Breast epithelium (tissue), 4 donors: ENCODE measurements around the gene KCNK10. TPM values are rescaled to one million over a fixed set of nuclear protein-coding genes. Genes with fewer than 3 reads are reported as not detected.

Experiments used
- DNase-seq, 2 donors: peaks; one replicate each; pipeline ENCODE4 v3.0.0-alpha.2; 2019; ENCODE audit warnings: low spot score in 2 of 2
- H3K27ac ChIP-seq, 2 donors: fragments of 200-600 bp; sonication (generic) in 1 of 2; one replicate each; pipeline ENCODE4 v1.5.1; 2016 to 2019; ENCODE audit warnings: mild to moderate bottlenecking in 1 of 2
- H3K27me3 ChIP-seq, 2 donors: fragments of 200-600 bp; sonication (generic) in 1 of 2; one replicate each; pipeline versions ENCODE4 v1.5.1 to v1.6.0; 2017 to 2019; ENCODE audit warnings: control low read depth in 1 of 2, mild to moderate bottlenecking in 1 of 2
- H3K36me3 ChIP-seq: fragments of 200-600 bp; one replicate; pipeline ENCODE4 v1.5.1; 2019
- H3K4me1 ChIP-seq, 2 donors: fragments of 200-600 bp; sonication (generic); one replicate each; pipeline ENCODE4 v1.5.1; 2016 to 2019; ENCODE audit warnings: control low read depth in 1 of 2
- H3K4me3 ChIP-seq, 3 donors: fragments of 200-600 bp; sonication (generic); 1 replicate in 2 of 3; 2 replicates in 1 of 3; pipeline ENCODE4 v1.5.1; 2016 to 2019; ENCODE audit warnings: mild to moderate bottlenecking in 3 of 3, moderate library complexity in 2 of 3
- H3K9me3 ChIP-seq, 2 donors: fragments of 200-600 bp; sonication (generic) in 1 of 2; one replicate each; pipeline ENCODE4 v1.5.1; 2016 to 2019; ENCODE audit warnings: control low read depth in 1 of 2
- POLR2A ChIP-seq: fragments of 450-650 bp; IDR thresholded peaks from one replicate; pipeline ENCODE4 v1.6.1; 2016; ENCODE audit warnings: antibody characterized with exemption, mild to moderate bottlenecking, moderate library complexity
- POLR2AphosphoS5 ChIP-seq, 3 donors: sonication (generic); formaldehyde crosslinking; IDR thresholded peaks; one replicate each; pipeline ENCODE4 v1.6.1; 2017; ENCODE audit warnings: antibody characterized with exemption in 3 of 3
- intact Hi-C: fragments of 100-400 bp; cut with DNase I; formaldehyde crosslinking; loops from one replicate; pipeline ENCODE4 v1.15.1; 2023; ENCODE audit warnings: low total_unique reads
- total RNA-seq, 3 donors: library from RNA; depleted of rRNA; stranded (reverse); fragments of >200 nt; gene quantifications; one replicate each; pipeline ENCODE4 v1.1.0, GENCODE V29; 2016
- TF ChIP-seq, protein P1 (sequence below), 3 donors: fragments of 450-650 bp; IDR thresholded peaks; one replicate each; pipeline ENCODE4 v1.5.1; 2016 to 2017; ENCODE audit warnings: antibody characterized with exemption in 3 of 3, mild to moderate bottlenecking in 3 of 3, moderate library complexity in 3 of 3

Gene KCNK10
- total RNA-seq, 3 donors from 2014 or later = 0.33 TPM; not detected in 2

- H3K27me3 ChIP-seq = no peaks in the 10 kb centered on the region
- DNase-seq = no peak
- intact Hi-C loops = no loop called here
- H3K36me3 ChIP-seq = no peaks in the 10 kb centered on the region
- peaks cover 0 to 4% of the 10 kb centered on the region in 2 donors for H3K9me3 ChIP-seq
- TF ChIP-seq POLR2AphosphoS5 (IDR thresholded peaks at IDR 0.05) (no peak), POLR2A (no peak)
- TF ChIP-seq, protein P1, sequence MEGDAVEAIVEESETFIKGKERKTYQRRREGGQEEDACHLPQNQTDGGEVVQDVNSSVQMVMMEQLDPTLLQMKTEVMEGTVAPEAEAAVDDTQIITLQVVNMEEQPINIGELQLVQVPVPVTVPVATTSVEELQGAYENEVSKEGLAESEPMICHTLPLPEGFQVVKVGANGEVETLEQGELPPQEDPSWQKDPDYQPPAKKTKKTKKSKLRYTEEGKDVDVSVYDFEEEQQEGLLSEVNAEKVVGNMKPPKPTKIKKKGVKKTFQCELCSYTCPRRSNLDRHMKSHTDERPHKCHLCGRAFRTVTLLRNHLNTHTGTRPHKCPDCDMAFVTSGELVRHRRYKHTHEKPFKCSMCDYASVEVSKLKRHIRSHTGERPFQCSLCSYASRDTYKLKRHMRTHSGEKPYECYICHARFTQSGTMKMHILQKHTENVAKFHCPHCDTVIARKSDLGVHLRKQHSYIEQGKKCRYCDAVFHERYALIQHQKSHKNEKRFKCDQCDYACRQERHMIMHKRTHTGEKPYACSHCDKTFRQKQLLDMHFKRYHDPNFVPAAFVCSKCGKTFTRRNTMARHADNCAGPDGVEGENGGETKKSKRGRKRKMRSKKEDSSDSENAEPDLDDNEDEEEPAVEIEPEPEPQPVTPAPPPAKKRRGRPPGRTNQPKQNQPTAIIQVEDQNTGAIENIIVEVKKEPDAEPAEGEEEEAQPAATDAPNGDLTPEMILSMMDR (IDR thresholded peaks at IDR 0.05) = no peak
- H3K4me1 ChIP-seq = no peaks in the 10 kb centered on the region
- H3K4me3 ChIP-seq = no peak overlapping the region
- no peak overlapping the region for H3K27ac ChIP-seq
Measured at GRCh38 chr14:88166616-88167015, 156.5 kb downstream of the KCNK10 start.

GRCh38 chr14:88164906-88165534 lies 158.0 kb downstream of the KCNK10 start:
- H3K27me3 ChIP-seq = peaks cover 0 to 3% of the 10 kb centered on the region in 2 donors
- H3K4me1 ChIP-seq = no peaks in the 10 kb centered on the region
- H3K27ac ChIP-seq = no peak overlapping the region
- H3K36me3 ChIP-seq = no peaks in the 10 kb centered on the region
- no peak for DNase-seq
- TF ChIP-seq POLR2A (no peak), POLR2AphosphoS5 (IDR thresholded peaks at IDR 0.05) (no peak)
- TF ChIP-seq, protein P1 (IDR thresholded peaks at IDR 0.05) = no peak
- no peak overlapping the region for H3K4me3 ChIP-seq
- intact Hi-C loops = no loop called here
- peaks cover 0 to 4% of the 10 kb centered on the region in 2 donors for H3K9me3 ChIP-seq

DNA sequence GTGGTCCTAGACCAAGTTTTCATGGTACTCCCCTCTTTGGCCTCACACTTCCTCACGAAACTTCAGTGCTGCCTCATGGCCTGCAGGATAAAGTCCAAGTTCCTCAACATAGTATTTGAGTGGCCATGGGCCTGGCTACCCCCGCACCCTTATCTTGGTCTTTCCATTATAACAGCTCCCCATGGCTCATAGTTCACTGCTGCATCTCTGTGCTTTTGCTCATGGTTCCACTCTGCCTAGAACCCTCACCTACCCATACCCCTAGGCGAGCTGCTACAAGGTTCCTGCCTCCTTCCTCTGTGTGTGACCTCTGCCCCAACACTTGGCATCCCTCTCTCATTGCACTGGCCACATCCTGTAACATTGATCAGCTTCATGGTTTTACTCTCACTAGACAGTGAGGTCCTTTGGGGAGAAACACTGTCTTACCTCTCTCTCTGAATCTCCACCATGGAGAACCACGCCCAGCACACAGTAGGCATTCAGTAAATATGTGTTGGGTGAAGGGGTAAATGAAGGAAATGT lies 159.3 kb downstream of the KCNK10 start:
- no peak overlapping the region for H3K27ac ChIP-seq
- H3K9me3 ChIP-seq = no peaks in the 10 kb centered on the region
- no peak for DNase-seq
- H3K36me3 ChIP-seq = no peaks in the 10 kb centered on the region
- intact Hi-C loops = no loop called here
- TF ChIP-seq POLR2A (no peak), POLR2AphosphoS5 (IDR thresholded peaks at IDR 0.05) (no peak)
- TF ChIP-seq, protein P1 (IDR thresholded peaks at IDR 0.05) = no peak
- H3K4me3 ChIP-seq = no peak overlapping the region
- H3K27me3 ChIP-seq = peaks cover 0 to 3% of the 10 kb centered on the region in 2 donors
- no peaks in the 10 kb centered on the region for H3K4me1 ChIP-seq

GRCh38 chr14:88156127-88156526 lies 166.9 kb downstream of the KCNK10 start:
- H3K36me3 ChIP-seq = no peaks in the 10 kb centered on the region
- intact Hi-C loops = no loop called here
- no peak overlapping the region for H3K27ac ChIP-seq
- H3K4me3 ChIP-seq = no peak overlapping the region
- TF ChIP-seq, protein P1 (IDR thresholded peaks at IDR 0.05) = no peak
- TF ChIP-seq POLR2A (no peak), POLR2AphosphoS5 (IDR thresholded peaks at IDR 0.05) (no peak)
- no peak for DNase-seq
- peaks cover 0 to 3% of the 10 kb centered on the region in 2 donors for H3K27me3 ChIP-seq
- no peaks in the 10 kb centered on the region for H3K4me1 ChIP-seq
- H3K9me3 ChIP-seq = no peaks in the 10 kb centered on the region

- intact Hi-C loops = no loop called here
- no peaks in the 10 kb centered on the region for H3K36me3 ChIP-seq
- no peak for DNase-seq
- H3K4me1 ChIP-seq = no peaks in the 10 kb centered on the region
- no peak overlapping the region for H3K27ac ChIP-seq
- no peaks in the 10 kb centered on the region for H3K9me3 ChIP-seq
- H3K4me3 ChIP-seq = no peak overlapping the region
- H3K27me3 ChIP-seq = no peaks in the 10 kb centered on the region
- no peak for TF ChIP-seq POLR2AphosphoS5 (IDR thresholded peaks at IDR 0.05)
- no peak for TF ChIP-seq POLR2A
- TF ChIP-seq, protein P1 (IDR thresholded peaks at IDR 0.05) = no peak
Measured at GRCh38 chr14:88154926-88155325, 168.1 kb downstream of the KCNK10 start.
